ENCODE measurements around the gene ARHGAP27. TPM values are rescaled to one million over a fixed set of nuclear protein-coding genes. Genes with fewer than 3 reads are reported as not detected.

Gene ARHGAP27
- total RNA-seq, 1 experiment from 2014 or later: 61.4 TPM

DNA sequence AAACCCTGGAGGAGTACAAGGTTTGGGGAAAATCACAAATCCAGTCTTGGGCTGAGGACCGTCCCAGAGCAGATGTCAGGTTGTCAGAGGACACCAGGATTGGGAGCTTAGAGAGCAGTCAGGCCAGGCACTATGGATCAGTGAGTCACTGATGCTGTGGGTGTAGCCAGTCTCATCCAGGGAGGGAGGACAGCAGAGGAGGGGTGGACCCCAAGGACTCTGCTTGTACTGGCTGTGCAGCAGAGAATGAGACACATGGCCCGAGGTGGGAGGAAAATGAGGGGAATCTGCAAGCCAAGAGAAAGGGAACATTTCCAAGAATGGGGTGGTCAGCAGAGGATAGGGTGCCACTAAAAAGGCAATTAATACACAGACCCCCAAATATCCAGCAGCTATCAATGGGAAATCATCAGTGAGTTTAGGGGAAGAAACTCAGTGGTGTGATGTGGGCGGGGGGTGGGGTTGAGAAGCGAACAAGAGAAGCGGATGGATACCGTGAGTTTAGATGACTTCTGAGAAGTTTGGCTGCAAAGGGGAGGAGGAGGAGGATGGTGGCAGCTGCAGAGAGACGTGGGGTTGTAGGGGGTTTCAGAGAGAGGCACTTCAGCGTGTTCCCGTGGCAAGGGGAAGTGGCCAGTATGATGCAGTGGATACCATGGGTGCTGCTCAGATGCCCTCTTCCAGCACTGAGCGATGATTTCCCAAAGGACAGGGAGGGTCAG, 43.9 kb downstream of the ARHGAP27 start:
- intact Hi-C loops (cut with micrococcal nuclease; ENCODE audit: unreplicated experiment): no loop called here
- H3K4me2 ChIP-seq: no peak overlapping the region
- no peaks in the 10 kb centered on the region for H3K27me3 ChIP-seq (ENCODE audit: insufficient read depth, low read depth)
- DNase-seq: no peak
- H4K20me1 ChIP-seq (ENCODE audit: insufficient read depth): no peaks in the 10 kb centered on the region
- no peaks in the 10 kb centered on the region for H3K36me3 ChIP-seq (ENCODE audit: low read depth)
- H3K4me1 ChIP-seq (replicated peaks; ENCODE audit: insufficient read depth): peaks cover 22% of the 10 kb centered on the region
- H3K79me2 ChIP-seq (ENCODE audit: low read depth): no peaks in the 10 kb centered on the region
- TF ChIP-seq, protein P1, sequence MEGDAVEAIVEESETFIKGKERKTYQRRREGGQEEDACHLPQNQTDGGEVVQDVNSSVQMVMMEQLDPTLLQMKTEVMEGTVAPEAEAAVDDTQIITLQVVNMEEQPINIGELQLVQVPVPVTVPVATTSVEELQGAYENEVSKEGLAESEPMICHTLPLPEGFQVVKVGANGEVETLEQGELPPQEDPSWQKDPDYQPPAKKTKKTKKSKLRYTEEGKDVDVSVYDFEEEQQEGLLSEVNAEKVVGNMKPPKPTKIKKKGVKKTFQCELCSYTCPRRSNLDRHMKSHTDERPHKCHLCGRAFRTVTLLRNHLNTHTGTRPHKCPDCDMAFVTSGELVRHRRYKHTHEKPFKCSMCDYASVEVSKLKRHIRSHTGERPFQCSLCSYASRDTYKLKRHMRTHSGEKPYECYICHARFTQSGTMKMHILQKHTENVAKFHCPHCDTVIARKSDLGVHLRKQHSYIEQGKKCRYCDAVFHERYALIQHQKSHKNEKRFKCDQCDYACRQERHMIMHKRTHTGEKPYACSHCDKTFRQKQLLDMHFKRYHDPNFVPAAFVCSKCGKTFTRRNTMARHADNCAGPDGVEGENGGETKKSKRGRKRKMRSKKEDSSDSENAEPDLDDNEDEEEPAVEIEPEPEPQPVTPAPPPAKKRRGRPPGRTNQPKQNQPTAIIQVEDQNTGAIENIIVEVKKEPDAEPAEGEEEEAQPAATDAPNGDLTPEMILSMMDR (conservative IDR thresholded peaks at IDR 0.05): no peak
- TF ChIP-seq EZH2 (IDR thresholded peaks at IDR 0.05; ENCODE audit: low read depth): no peak
- H3K4me3 ChIP-seq: no peak overlapping the region
- no peak overlapping the region for H2AFZ ChIP-seq
- no TSS peak for BruUV-seq (replicated peaks)
- CTCF ChIA-PET: interaction anchor here (0.9 to 1.4 kb wide), 2 partner anchors 111 to 142 kb away, joined by 3 to 16 read pairs; no protein-coding TSS in a partner anchor
- POLR2A ChIA-PET (ENCODE audit: unreplicated experiment): interaction anchor here (0.6 kb wide), 1 partner anchor 253 kb away, joined by 4 read pairs; the partner anchor contains the start of gene ACBD4
- H3F3A ChIP-seq (ENCODE audit: insufficient read depth, low read depth): peaks cover 29% of the 10 kb centered on the region; the same call in 1 of the 2 replicates
- no peak overlapping the region for H3K27ac ChIP-seq
- H3K9me2 ChIP-seq (ENCODE audit: insufficient read depth): no peaks in the 10 kb centered on the region
- no peaks in the 10 kb centered on the region for H3K9me3 ChIP-seq (ENCODE audit: insufficient read depth, low read depth)

DNA sequence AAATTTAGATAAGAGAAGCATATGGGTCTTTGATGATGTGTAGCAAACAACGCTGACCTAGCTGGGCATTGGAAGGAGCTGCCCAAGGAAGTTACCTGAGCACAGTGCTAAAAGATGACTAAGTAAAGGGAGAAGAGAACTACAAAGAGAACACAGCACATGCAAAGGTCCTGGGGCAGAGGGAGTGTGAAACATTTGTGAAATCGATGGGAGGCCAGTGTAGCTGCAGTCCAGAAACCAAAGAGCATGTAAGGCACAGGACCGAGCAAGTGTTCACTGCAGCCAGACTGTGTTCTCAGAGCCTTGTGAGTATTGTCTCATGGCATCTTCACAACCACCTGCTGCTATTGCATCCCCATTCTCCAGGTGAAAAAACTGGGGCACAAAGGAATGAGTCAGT, 44.9 kb downstream of the ARHGAP27 start:
- Histone ChIP-seq H2AFZ (no peak overlapping the region), H3K9me3 (ENCODE audit: insufficient read depth, low read depth) (no peaks in the 10 kb centered on the region), H3K4me3 (no peak overlapping the region), H3K36me3 (ENCODE audit: low read depth) (no peaks in the 10 kb centered on the region), H3K4me1 (replicated peaks; ENCODE audit: insufficient read depth) (peaks cover 22% of the 10 kb centered on the region), H3K27ac (no peak overlapping the region), H3K79me2 (ENCODE audit: low read depth) (no peaks in the 10 kb centered on the region), H3K4me2 (no peak overlapping the region), H4K20me1 (ENCODE audit: insufficient read depth) (no peaks in the 10 kb centered on the region), H3K9me2 (ENCODE audit: insufficient read depth) (no peaks in the 10 kb centered on the region), H3K27me3 (ENCODE audit: insufficient read depth, low read depth) (no peaks in the 10 kb centered on the region), H3F3A (ENCODE audit: insufficient read depth, low read depth) (peaks cover 20% of the 10 kb centered on the region; the same call in 1 of the 2 replicates)
- intact Hi-C loops (cut with micrococcal nuclease; ENCODE audit: unreplicated experiment): no loop called here
- ChIA-PET CTCF (interaction anchor here (0.9 to 1.4 kb wide), 2 partner anchors 110 to 141 kb away, joined by 3 to 16 read pairs; no protein-coding TSS in a partner anchor), POLR2A (ENCODE audit: unreplicated experiment) (no interaction called here)
- DNase-seq: no peak
- TF ChIP-seq, protein P1 (conservative IDR thresholded peaks at IDR 0.05): no peak
- TF ChIP-seq EZH2 (IDR thresholded peaks at IDR 0.05; ENCODE audit: low read depth): no peak
- no TSS peak for BruUV-seq (replicated peaks)

DNA sequence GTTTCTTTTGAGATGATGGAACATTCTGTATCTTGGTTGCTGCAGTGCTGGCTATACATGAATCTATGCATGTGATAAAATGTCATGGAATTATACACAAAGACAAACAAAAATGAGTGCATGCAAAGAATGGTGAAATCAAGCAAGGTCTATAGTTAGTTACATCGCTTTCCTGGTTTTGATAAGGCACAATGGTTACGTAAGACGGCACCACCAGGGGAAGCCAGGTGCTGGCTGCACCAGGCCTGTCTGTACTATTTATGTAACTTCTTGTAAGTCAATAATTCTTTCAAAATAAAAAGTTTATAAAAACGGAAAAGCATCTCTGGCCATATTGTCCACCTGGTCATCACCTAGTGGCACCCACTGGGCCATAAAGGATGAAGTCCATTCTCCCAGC, 46.5 kb downstream of the ARHGAP27 start:
- H3F3A ChIP-seq (ENCODE audit: insufficient read depth, low read depth): peaks cover 17% of the 10 kb centered on the region; the same call in 1 of the 2 replicates
- intact Hi-C loops (cut with micrococcal nuclease; ENCODE audit: unreplicated experiment): no loop called here
- no peak for DNase-seq
- no peaks in the 10 kb centered on the region for H3K9me3 ChIP-seq (ENCODE audit: insufficient read depth, low read depth)
- no peaks in the 10 kb centered on the region for H4K20me1 ChIP-seq (ENCODE audit: insufficient read depth)
- H2AFZ ChIP-seq: no peak overlapping the region
- H3K27me3 ChIP-seq (ENCODE audit: insufficient read depth, low read depth): no peaks in the 10 kb centered on the region
- H3K36me3 ChIP-seq (ENCODE audit: low read depth): no peaks in the 10 kb centered on the region
- no peaks in the 10 kb centered on the region for H3K79me2 ChIP-seq (ENCODE audit: low read depth)
- H3K4me2 ChIP-seq: no peak overlapping the region
- no TSS peak for BruUV-seq (replicated peaks)
- ChIA-PET POLR2A (ENCODE audit: unreplicated experiment) (no interaction called here), CTCF (interaction anchor here (1.2 kb wide), 1 partner anchor 109 kb away, joined by 6 read pairs; no protein-coding TSS in a partner anchor)
- TF ChIP-seq EZH2 (IDR thresholded peaks at IDR 0.05; ENCODE audit: low read depth): no peak
- TF ChIP-seq, protein P1 (conservative IDR thresholded peaks at IDR 0.05): no peak
- peaks cover 22% of the 10 kb centered on the region for H3K4me1 ChIP-seq (replicated peaks; ENCODE audit: insufficient read depth)
- no peak overlapping the region for H3K27ac ChIP-seq
- H3K4me3 ChIP-seq: no peak overlapping the region
- H3K9me2 ChIP-seq (ENCODE audit: insufficient read depth): no peaks in the 10 kb centered on the region

Data from PC-9 (cell line).